GM19099 (cell line): ENCODE data around the gene FAM98B.

Experiments
- POLR2A ChIP-seq: IDR thresholded peaks from 3 replicates; pipeline ENCODE4 v1.6.1; 2011; ENCODE audit warnings: low read depth; ENCODE audit not compliant: insufficient read length; ENCODE audit errors: extremely low read depth

FAM98B gene

DNA sequence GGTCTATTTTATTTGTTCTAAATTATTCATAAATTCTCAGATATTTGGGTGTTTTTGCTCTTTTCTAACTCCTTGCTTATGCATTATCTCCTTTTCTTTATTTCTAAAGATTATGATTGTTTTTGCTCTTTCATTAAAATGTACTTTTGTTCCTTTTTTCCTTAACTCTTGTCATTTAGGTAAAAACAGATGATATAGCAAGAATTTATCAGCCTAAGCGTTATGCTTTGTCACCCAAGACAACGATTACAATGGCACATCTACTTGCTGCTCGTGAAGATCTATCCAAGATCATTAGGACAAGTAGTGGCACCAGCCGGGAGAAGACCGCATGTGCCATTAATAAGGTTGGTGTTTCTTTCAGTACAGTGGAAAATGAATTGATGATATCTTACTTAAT is 27.2 kb downstream of the FAM98B start:
- no peak for TF ChIP-seq POLR2A

DNA sequence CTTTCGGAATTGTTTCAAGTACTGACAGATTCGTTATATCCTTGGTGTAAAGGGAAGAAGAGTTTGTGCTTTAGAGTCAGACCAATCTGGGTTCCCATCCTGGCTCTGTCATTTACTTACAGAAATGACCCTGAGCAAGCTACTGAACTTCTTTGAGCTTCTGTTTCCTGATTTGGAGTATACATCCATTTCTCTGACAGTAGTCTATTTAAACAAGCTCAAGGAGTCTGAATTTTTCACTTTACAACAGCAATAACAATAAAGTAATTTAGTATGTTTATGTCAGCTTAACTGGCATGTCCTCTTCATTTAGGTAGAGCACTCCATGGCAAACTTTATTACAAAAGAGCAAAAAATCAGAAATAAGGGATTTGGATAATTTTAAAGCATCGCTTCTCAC is 27.8 kb downstream of the FAM98B start:
- no peak for TF ChIP-seq POLR2A

GRCh38 chr15:38482572-38482971 is 28.6 kb downstream of the FAM98B start:
- TF ChIP-seq POLR2A = no peak

GRCh38 chr15:38486936-38487335 is 33.0 kb downstream of the FAM98B start:
- no peak for TF ChIP-seq POLR2A

DNA sequence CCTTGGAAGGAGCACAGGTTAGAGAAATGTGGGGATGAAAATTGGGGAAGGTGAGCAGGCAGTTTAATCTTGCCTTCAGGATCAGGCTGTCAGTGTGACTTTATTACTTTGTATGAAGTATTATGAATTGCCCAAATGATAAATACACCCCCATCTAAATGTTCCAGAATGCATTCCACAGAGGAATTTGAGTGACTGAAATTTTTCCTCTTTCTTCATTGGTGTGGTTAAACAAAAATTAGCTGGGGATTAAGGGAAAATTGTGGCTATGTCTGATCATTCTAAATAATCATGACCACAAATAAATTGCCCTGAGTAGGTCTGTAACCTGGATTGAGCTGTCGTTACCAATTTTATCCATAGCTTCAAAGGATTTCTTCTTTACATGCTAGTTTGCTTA is 33.5 kb downstream of the FAM98B start:
- TF ChIP-seq POLR2A = no peak

DNA sequence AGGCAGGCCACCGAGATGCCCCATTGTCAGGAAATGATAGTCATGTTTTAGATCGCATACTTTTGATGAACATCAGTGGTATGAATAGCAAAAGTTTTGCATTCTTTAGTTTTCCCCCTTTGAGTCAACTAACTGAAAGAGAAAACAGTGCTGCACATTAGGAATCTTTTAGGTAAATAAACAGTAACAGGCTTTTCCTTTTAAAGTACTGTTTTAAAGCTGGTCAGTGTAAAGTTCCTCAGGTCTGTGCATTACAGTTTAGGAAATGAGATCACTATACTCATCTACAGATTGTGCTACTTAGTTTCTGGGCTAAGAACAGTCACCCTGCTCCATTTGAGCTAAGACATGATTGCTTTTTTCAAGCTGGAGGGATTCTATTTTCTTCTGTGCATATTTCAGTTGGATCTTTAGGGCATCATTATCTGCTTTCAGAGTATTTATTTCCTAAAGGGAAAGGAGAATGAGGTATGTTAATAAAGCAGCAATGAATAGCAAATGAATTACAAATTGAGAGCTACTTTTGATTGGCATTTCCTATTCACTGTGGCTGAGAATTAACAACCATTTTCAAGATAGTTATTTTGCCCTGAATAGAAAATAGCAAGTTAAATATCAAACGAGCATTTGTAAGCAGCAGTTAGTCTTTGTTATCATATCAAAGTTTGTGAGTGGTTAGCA is 36.5 kb downstream of the FAM98B start:
- TF ChIP-seq POLR2A = no peak

DNA sequence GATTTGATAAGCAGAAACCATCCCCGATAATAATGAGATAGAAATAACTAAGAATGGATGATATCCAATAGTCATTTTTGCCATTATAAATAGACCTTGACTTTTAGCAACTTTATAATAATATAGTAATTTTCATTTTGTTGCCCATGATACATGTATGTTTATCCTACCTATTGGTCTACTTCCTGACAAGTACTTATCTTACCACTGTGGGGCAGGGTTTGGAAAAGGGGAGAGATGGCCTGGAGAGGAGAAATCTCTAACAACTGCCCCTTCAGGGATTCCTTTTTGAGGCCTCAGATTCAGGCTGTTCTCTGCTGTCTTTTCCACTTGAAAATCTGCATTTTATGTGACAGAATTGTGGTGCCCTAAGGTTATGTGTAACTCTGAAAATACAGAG is 42.2 kb downstream of the FAM98B start:
- TF ChIP-seq POLR2A = no peak

- TF ChIP-seq POLR2A = no peak
These were observed 45.7 kb downstream of the FAM98B start for GRCh38 chr15:38499651-38500050.

DNA sequence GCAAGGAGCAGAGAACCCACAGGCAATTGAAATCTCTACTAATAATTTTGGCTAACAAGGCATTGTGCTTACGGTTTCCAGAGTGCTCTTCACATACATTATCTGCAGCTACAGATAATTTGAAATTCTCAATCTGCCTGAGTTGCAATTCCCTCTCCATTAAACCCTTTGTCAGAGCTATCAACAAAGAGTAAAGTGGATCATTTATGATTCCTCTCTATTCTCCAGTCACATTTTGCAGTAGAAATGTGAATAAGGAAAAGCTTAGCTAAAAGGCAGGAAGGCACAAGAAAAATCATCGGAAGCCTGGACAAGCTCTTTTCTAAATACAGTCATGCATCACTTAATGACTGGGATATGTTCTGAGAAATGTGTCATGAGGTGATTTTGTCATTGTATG is 49.6 kb downstream of the FAM98B start:
- no peak for TF ChIP-seq POLR2A

- TF ChIP-seq POLR2A = no peak
These were observed 50.9 kb downstream of the FAM98B start for GRCh38 chr15:38504680-38505467.

DNA sequence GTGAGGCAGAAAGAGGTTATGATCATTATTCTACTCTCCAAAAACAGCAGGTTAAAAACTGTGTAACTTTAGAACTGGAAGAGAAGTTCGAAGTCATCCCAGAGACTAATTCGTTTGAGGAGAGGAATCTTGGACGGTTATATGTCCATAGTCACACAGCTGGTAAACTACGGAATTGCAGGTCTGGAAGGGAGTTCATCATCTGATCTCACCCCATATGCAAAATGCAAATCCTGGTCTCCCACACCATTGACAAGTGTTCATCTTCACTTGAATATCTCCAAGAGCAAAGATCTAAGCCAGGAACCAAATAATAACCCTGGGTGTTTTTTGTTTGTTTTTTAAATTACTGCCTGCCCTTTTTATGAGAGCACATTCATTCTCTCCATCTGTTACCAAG is 53.1 kb downstream of the FAM98B start:
- no peak for TF ChIP-seq POLR2A

DNA sequence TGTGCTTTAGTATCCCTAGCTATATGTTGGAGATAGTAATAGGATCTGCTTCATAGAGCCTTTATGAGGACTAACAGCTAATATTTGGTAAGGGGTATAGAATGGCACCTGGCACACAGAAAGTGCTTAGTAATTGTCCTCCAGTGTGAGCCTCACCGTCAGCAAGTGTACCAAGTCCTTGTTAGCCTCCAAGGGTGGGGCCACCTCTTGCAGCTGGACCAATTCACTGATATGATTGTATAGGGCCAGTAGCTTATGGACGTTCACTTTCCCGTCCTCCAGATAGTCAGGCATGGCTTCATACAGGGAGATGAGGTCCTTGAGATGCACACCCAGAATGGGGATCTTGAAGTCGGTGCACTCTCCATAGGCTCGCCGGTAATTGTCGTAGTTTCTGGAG is 53.6 kb downstream of the FAM98B start:
- TF ChIP-seq POLR2A = no peak

DNA sequence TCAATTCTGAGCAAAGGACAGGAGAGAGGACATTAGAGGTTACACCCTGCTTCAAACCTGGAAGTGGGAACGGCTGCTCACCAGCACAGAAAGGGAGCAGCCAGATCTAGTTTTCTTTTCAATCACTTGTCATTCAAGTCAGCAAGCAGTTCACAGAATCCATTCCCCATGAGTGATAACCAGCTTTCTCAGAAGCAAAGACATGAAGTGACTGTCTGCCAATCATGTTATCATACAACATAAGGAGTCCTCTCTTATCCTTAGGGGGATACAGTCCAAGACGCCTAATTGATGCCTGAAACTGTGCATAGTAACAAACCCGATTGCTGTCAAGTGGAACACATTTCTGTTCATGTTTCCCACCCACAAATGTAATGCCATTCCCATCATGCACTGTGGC is 54.7 kb downstream of the FAM98B start:
- no peak for TF ChIP-seq POLR2A

GRCh38 chr15:38509152-38509551 is 55.2 kb downstream of the FAM98B start:
- no peak for TF ChIP-seq POLR2A

DNA sequence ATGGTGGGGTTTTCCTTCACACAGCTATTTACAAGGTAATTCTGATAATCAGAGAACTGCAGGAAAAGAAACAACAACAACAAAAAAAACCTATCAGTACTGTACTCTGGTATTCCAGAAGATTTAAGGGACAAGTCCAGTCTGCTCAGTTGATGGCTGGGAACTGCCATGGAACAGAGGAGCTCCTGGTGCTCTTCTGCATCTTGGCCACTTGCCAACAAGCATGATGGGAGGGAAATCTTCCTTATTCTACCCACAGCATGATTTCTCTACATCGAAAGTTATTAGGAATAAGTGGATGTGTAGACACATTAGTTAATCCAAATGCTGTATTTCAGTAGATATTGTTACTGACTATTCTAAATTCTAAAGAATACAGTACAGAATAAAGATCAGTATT is 59.0 kb downstream of the FAM98B start:
- no peak for TF ChIP-seq POLR2A

GRCh38 chr15:38514601-38515000 is 60.7 kb downstream of the FAM98B start:
- TF ChIP-seq POLR2A = no peak
